ENCODE data around the gene OR10G4. TPM values are rescaled to one million over a fixed set of nuclear protein-coding genes. Genes with fewer than 3 reads are reported as not detected.

OR10G4 gene
- total and polyA plus RNA-seq, 2 of the 8 experiments (the other 6 are each of a cell fraction or from before 2014, with no cell fraction given): 0.14 TPM; not detected in 1

DNA sequence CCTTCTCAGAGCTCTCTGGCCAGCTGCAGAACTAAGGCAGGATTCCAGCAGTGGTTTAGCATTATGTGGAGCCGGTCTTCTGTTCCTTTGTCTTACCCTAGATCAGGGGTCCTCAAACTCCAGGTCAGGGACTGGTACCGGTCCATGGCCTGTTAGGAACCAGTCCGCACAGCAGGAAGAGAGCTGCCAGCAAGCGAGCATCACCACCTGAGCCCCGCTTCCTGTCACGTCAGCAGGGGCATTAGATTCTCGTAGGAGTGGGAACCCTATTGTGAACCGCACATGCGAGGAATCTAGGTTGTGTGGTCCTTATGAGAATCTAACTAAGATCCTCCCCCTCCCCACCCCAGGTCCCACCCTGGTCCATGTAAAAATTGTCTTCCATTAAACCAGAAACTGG, 26.8 kb downstream of the OR10G4 start:
- ChIA-PET CTCF (ENCODE audit: partially characterized antibody) (interaction anchor here (0.5 to 1.0 kb wide), 2 partner anchors 17 to 155 kb away, joined by 3 read pairs; no protein-coding TSS in a partner anchor), POLR2A (ENCODE audit: partially characterized antibody) (no interaction called here)
- Histone ChIP-seq H2BK120ac (replicated peaks; ENCODE audit: low read depth, low read length) (no peak overlapping the region), H3K23ac (ENCODE audit: insufficient read length) (no peak overlapping the region), H2BK15ac (ENCODE audit: low read length) (no peak overlapping the region), H4K8ac (ENCODE audit: extremely low read depth, insufficient read depth, low read length) (no peak overlapping the region), H3K79me1 (ENCODE audit: low read depth, low read length) (no peaks in the 10 kb centered on the region), H3K56ac (replicated peaks; ENCODE audit: insufficient read length, low read depth, low read length) (no peak overlapping the region), H3K18ac (ENCODE audit: extremely low read depth, low read length) (no peak overlapping the region), H3K14ac (ENCODE audit: insufficient read length) (no peak overlapping the region), H3K79me2 (ENCODE audit: control insufficient read depth in 1 of 2, insufficient read depth in 2 of 2, low read length in 2 of 2) (no peaks in the 10 kb centered on the region), H3K9ac (replicated peaks in 1 of 4; ENCODE audit: extremely low read depth in 1 of 4, low read depth in 3 of 4, low read length in 3 of 4) (no peak overlapping the region), H3K4ac (replicated peaks; ENCODE audit: insufficient read length, low read depth, low read length) (no peak overlapping the region), H2AFZ (ENCODE audit: low read length) (0 out of 2 replicates have a peak overlapping the region, but pooled peaks have one; percentile 18), H2BK20ac (ENCODE audit: low read length) (no peak overlapping the region), H2AK5ac (ENCODE audit: low read depth, low read length) (no peak overlapping the region), H4K20me1 (replicated peaks in 1 of 2; ENCODE audit: control insufficient read depth in 1 of 2, insufficient read depth in 2 of 2, low read length in 2 of 2) (no peaks in the 10 kb centered on the region), H4K5ac (ENCODE audit: insufficient read length, low read depth, low read length) (no peak overlapping the region), H2BK5ac (ENCODE audit: low read depth, low read length) (no peak overlapping the region), H3K27ac (ENCODE audit: low read depth, low read length) (no peak overlapping the region), H4K91ac (replicated peaks; ENCODE audit: insufficient read length, low read length) (no peak overlapping the region), H3K4me3 (ENCODE audit: extremely low read depth in 1 of 4, insufficient read depth in 2 of 4, low read depth in 3 of 4, low read length in 4 of 4) (no peak overlapping the region), H3K4me2 (ENCODE audit: insufficient read depth in 1 of 2, low read depth in 2 of 2, low read length in 2 of 2) (no peak overlapping the region), H3K9me3 (ENCODE audit: insufficient read depth in 2 of 2, low read depth in 1 of 2, low read length in 1 of 2) (no peaks in the 10 kb centered on the region), H3K23me2 (ENCODE audit: low read depth, low read length) (no peaks in the 10 kb centered on the region), H3K27me3 (replicated peaks in 1 of 4; ENCODE audit: control insufficient read depth in 3 of 4, extremely low read depth in 1 of 4, insufficient read depth in 3 of 4, low read length in 3 of 4) (no peaks in the 10 kb centered on the region), H3K4me1 (replicated peaks in 1 of 4; ENCODE audit: control insufficient read depth in 3 of 4, insufficient read depth in 4 of 4, low read length in 3 of 4) (peaks cover 0 to 3% (median 0%) of the 10 kb centered on the region in 4 experiments; a peak in 1 of 7 replicates), H2BK12ac (ENCODE audit: low read depth, low read length) (no peak overlapping the region), H3K36me3 (ENCODE audit: control insufficient read depth in 2 of 4, insufficient read depth in 4 of 4, low read length in 3 of 4) (no peaks in the 10 kb centered on the region)
- 93% methylated on average over 9 of the region's 9 CpGs; no CpG with 5 or more reads in 1 of the 2 experiments for WGBS, 2 experiments (ENCODE audit: extremely low coverage in 1 of 2, insufficient coverage in 1 of 2, insufficient read length in 1 of 2, insufficient replicate concordance in 2 of 2, low coverage in 1 of 2, low lambda C conversion rate in 2 of 2, missing lambda C conversion rate in 1 of 2)
- no peak for FAIRE-seq
- no peak for DNase-seq (ENCODE audit: low read depth in 1 of 2, low spot score in 2 of 2)
- TF ChIP-seq EGR1 (IDR thresholded peaks at IDR 0.05; ENCODE audit: borderline replicate concordance, low read depth, low read length) (no peak), TCF12 (IDR thresholded peaks at IDR 0.05; ENCODE audit: low read depth, low read length) (no peak), CHD1 (IDR thresholded peaks at IDR 0.05; ENCODE audit: low read depth, low read length) (no peak), RXRA (IDR thresholded peaks at IDR 0.05; ENCODE audit: insufficient read depth, low read depth, low read length) (no peak), POU5F1 (IDR thresholded peaks at IDR 0.05; ENCODE audit: low read depth, low read length) (no peak), SP2 (IDR thresholded peaks at IDR 0.05; ENCODE audit: low read length) (no peak), GTF2F1 (IDR thresholded peaks at IDR 0.05; ENCODE audit: borderline replicate concordance, low read depth, low read length) (no peak), CREB1 (IDR thresholded peaks at IDR 0.05) (no peak), CHD2 (IDR thresholded peaks at IDR 0.05; ENCODE audit: low read length) (no peak), MAFK (IDR thresholded peaks at IDR 0.05; ENCODE audit: low read depth, low read length) (no peak), CBX5 (IDR thresholded peaks at IDR 0.05; ENCODE audit: low read depth, low read length) (no peak)
- TF ChIP-seq, protein P1, sequence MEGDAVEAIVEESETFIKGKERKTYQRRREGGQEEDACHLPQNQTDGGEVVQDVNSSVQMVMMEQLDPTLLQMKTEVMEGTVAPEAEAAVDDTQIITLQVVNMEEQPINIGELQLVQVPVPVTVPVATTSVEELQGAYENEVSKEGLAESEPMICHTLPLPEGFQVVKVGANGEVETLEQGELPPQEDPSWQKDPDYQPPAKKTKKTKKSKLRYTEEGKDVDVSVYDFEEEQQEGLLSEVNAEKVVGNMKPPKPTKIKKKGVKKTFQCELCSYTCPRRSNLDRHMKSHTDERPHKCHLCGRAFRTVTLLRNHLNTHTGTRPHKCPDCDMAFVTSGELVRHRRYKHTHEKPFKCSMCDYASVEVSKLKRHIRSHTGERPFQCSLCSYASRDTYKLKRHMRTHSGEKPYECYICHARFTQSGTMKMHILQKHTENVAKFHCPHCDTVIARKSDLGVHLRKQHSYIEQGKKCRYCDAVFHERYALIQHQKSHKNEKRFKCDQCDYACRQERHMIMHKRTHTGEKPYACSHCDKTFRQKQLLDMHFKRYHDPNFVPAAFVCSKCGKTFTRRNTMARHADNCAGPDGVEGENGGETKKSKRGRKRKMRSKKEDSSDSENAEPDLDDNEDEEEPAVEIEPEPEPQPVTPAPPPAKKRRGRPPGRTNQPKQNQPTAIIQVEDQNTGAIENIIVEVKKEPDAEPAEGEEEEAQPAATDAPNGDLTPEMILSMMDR (IDR thresholded peaks at IDR 0.05; ENCODE audit: control extremely low read depth in 1 of 3, insufficient read depth in 1 of 3, low read depth in 1 of 3, low read length in 3 of 3): no peak
- TF ChIP-seq, protein P2, sequence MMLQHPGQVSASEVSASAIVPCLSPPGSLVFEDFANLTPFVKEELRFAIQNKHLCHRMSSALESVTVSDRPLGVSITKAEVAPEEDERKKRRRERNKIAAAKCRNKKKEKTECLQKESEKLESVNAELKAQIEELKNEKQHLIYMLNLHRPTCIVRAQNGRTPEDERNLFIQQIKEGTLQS (IDR thresholded peaks at IDR 0.05; ENCODE audit: insufficient read depth, low read depth, low read length): no peak

Data from H1 (cell line).